ENCODE data around the gene GNLY. TPM values are rescaled to one million over a fixed set of nuclear protein-coding genes. Genes with fewer than 3 reads are reported as not detected.
A peak's percentile ranks its signal among the peaks of the same experiment; 100 is the strongest.

GNLY gene
- total and polyA plus RNA-seq, 2 of the 13 experiments (the other 11 are each of a cell fraction or from before 2014, with no cell fraction given), result not detected

DNA sequence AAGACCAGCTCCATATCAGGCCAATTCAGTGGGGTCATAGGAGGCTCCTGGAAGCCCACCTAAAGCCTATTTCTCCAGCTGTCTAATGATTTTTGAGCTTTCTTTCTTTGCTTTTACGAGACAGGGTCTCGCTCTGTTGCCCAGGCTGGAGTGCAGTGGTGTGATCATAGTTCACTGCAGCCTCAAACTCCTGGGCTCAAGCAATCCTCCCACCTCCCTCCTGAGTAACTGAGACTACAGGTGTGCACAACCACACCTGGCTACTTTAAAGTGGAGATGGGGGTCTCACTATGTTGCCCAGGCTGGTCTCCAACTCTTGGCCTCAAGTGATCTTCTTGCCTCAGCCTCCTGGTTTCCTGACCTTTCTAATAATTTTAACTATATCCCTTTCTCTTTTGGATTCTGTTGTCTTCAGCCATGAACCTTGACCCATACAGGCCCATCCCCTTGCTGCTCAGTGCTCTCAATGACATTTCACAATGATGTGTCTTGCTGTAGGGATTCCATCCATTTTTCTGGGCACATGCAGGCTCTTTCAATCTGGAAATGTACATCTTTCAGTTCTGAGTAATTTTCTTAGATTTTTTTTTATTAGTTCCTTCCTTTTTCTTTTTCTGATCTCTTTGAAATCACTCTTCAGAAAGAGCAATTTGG is 29.7 kb downstream of the GNLY start:
- POLR2A ChIA-PET, result no interaction called here
- no peaks in the 10 kb centered on the region for H3K79me2 ChIP-seq (ENCODE audit: insufficient read depth, low read length)
- no TSS peak for BruUV-seq (replicated peaks)
- H3K4me3 ChIP-seq (replicated peaks in 1 of 3; ENCODE audit: insufficient read depth in 1 of 3, low read depth in 2 of 3, low read length in 3 of 3), result no peak overlapping the region
- WGBS (ENCODE audit: low lambda C conversion rate), result 33% methylated on average over 2 of the region's 2 CpGs
- H2AFZ ChIP-seq (ENCODE audit: low read length), result no peak overlapping the region
- peaks cover 4 to 24% of the 10 kb centered on the region in 2 experiments for H3K27me3 ChIP-seq (ENCODE audit: control insufficient read depth in 1 of 2, insufficient read depth in 2 of 2, low read length in 2 of 2)
- in situ Hi-C loops (cut with HindIII; ENCODE audit: extremely low pct_ligation_motif_present, low pct_unique_long_range_greater_than_20kb) (no loop called here), intact Hi-C loops (cut with micrococcal nuclease; ENCODE audit: unreplicated experiment) (no loop called here)
- no peak for TF ChIP-seq BRF2 (CRISPR knock-in tag; IDR thresholded peaks at IDR 0.05)
- peak; percentile 76 for TF ChIP-seq ZNF121 (CRISPR knock-in tag; IDR thresholded peaks at IDR 0.05)
- TF ChIP-seq GATA4 (IDR thresholded peaks at IDR 0.05; ENCODE audit: borderline replicate concordance, low read depth), result no peak
- no peak for TF ChIP-seq ZEB1 (IDR thresholded peaks at IDR 0.05; ENCODE audit: insufficient replicate concordance, low read depth)
- no peak for TF ChIP-seq ZNF570 (CRISPR knock-in tag; IDR thresholded peaks at IDR 0.05; ENCODE audit: borderline replicate concordance)
- no peak for TF ChIP-seq ZSCAN29 (CRISPR knock-in tag; conservative IDR thresholded peaks at IDR 0.05)
- TF ChIP-seq ESRRA (CRISPR knock-in tag; IDR thresholded peaks at IDR 0.05; ENCODE audit: low read depth), result no peak
- no peak for TF ChIP-seq ZMAT3 (CRISPR knock-in tag; conservative IDR thresholded peaks at IDR 0.05)
- TF ChIP-seq ARNTL (CRISPR knock-in tag; IDR thresholded peaks at IDR 0.05), result no peak
- 0 out of 2 replicates have a peak, but pooled peaks have one; percentile 40 for TF ChIP-seq CEBPB (IDR thresholded peaks at IDR 0.05; ENCODE audit: borderline replicate concordance, low read depth, low read length)
- no peak for TF ChIP-seq ARID2 (CRISPR knock-in tag; IDR thresholded peaks at IDR 0.05; ENCODE audit: borderline replicate concordance)
- H3K27ac ChIP-seq (ENCODE audit: extremely low read length, insufficient read depth, low read length), result no peak overlapping the region
- ATAC-seq (peak; percentile 34; the same call in 2 of the 3 replicates), DNase-seq (ENCODE audit: low spot score) (no peak), FAIRE-seq (peak; percentile 34)
- no peaks in the 10 kb centered on the region for H3K9me3 ChIP-seq (ENCODE audit: low read length)
- peaks cover 11% of the 10 kb centered on the region; the same call in 1 of the 2 replicates for H3K4me1 ChIP-seq (ENCODE audit: insufficient read depth, low read length)
- no peaks in the 10 kb centered on the region for H4K20me1 ChIP-seq (ENCODE audit: insufficient read depth, low read length)
- H3K36me3 ChIP-seq (replicated peaks in 1 of 2; ENCODE audit: control insufficient read depth in 1 of 2, insufficient read depth in 2 of 2, low read length in 2 of 2), result no peaks in the 10 kb centered on the region
- H3K4me2 ChIP-seq (ENCODE audit: low read depth, low read length), result no peak overlapping the region
- no peak overlapping the region for H3K9ac ChIP-seq (ENCODE audit: insufficient read depth, low read depth, low read length)
- CTCF ChIA-PET (ENCODE audit: low intra/inter-chr PET ratio, low total read pairs), result no interaction called here
